ENCODE data around the gene OR2V1. TPM values are rescaled to one million over a fixed set of nuclear protein-coding genes. Genes with fewer than 3 reads are reported as not detected.

The OR2V1 gene
- total and polyA plus RNA-seq, 2 experiments from 2014 or later: not detected

DNA sequence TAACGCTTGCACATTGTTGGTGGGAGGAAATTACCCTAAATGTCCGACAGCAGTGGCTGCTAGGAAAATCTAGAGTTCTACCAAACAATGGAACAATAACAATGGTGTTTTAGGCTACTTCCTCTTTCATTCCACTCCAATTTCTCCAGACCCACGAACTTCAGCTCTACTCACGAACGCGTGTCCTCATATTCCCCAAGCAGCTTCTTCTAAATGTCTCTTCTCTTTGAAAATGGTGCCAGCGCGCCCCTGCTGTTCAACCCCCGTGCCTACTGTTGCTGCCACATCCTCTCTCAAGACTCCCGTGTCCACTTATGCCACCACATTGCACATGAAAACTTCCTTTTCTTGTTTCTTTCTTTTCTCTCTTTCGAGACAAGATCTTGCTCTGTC lies 42.1 kb upstream of the OR2V1 start:
- H3K79me2 ChIP-seq (replicated peaks; ENCODE audit: insufficient read depth): no peaks in the 10 kb centered on the region
- no peaks in the 10 kb centered on the region for H3K36me3 ChIP-seq (ENCODE audit: insufficient read depth)
- peak overlapping the region; percentile 89 for H3K4me2 ChIP-seq
- ATAC-seq: no peak
- peak overlapping the region; percentile 75 for H3K4me3 ChIP-seq
- no peak overlapping the region for H3K27ac ChIP-seq (ENCODE audit: low read depth)
- peaks cover 14% of the 10 kb centered on the region; the same call in 2 of the 3 replicates for H3K9me3 Mint-ChIP-seq
- peak overlapping the region; percentile 26 for H3K27ac Mint-ChIP-seq
- peaks cover 3% of the 10 kb centered on the region; the same call in 1 of the 2 replicates for H3F3A ChIP-seq (replicated peaks; ENCODE audit: low read depth)
- H4K20me1 ChIP-seq (replicated peaks; ENCODE audit: insufficient read depth): no peaks in the 10 kb centered on the region
- peaks cover 4% of the 10 kb centered on the region for H3K4me1 ChIP-seq (ENCODE audit: insufficient read depth)
- peaks cover 21% of the 10 kb centered on the region for H3K4me1 Mint-ChIP-seq
- H3K9me2 ChIP-seq (ENCODE audit: insufficient read depth): no peaks in the 10 kb centered on the region
- peak overlapping the region; percentile 97 for H2AFZ ChIP-seq
- no peak for DNase-seq (ENCODE audit: low spot score)
- peaks cover 34% of the 10 kb centered on the region for H3K27me3 ChIP-seq (ENCODE audit: insufficient read depth)
- H3K27me3 Mint-ChIP-seq (ENCODE audit: insufficient read depth, low read depth, poor library complexity): peaks cover 61% of the 10 kb centered on the region
- no peaks in the 10 kb centered on the region; the same call in 2 of the 3 replicates for H3K36me3 Mint-ChIP-seq (ENCODE audit: low read depth)
- no peak for TF ChIP-seq EZH2phosphoT487 (IDR thresholded peaks at IDR 0.05; ENCODE audit: unreplicated experiment)
- TF ChIP-seq JUNB (IDR thresholded peaks at IDR 0.05; ENCODE audit: unreplicated experiment): no peak
- TF ChIP-seq CTCF (conservative IDR thresholded peaks at IDR 0.05; ENCODE audit: low read depth in 2 of 2): peak; percentile 3 to 18; a peak in 1 of 4 replicates
- no peak for TF ChIP-seq ZNF114 (CRISPR knock-in tag; IDR thresholded peaks at IDR 0.05)
- no peak for TF ChIP-seq STAT1 (IDR thresholded peaks at IDR 0.05; ENCODE audit: unreplicated experiment)
- peak overlapping the region; percentile 86 for H3K4me3 Mint-ChIP-seq

DNA sequence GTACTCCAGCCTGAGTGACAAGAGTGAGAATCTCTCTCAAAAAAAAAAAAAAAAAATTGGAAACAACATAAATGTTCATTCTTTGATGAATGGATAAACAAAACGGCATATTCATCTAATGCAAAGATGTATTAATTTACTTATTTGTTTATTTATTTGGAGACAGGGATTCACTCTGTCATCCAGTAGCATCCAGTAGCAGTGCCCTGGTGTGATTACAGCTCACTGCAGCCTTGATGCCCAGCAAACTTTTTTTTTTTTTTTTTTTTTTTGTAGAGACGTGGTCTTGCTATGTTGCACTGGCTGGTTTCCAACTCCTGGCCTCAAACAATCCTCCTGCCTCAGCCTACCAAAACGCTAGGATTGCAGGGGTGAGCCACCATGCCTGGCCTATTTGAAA lies 40.8 kb upstream of the OR2V1 start:
- DNase-seq (ENCODE audit: low spot score) (no peak), ATAC-seq (no peak)
- Histone ChIP-seq H3K4me3 (no peak overlapping the region), H3K79me2 (replicated peaks; ENCODE audit: insufficient read depth) (no peaks in the 10 kb centered on the region), H3K36me3 (ENCODE audit: insufficient read depth) (no peaks in the 10 kb centered on the region), H2AFZ (no peak overlapping the region), H3K27me3 (ENCODE audit: insufficient read depth) (peaks cover 34% of the 10 kb centered on the region), H3K9me2 (ENCODE audit: insufficient read depth) (no peaks in the 10 kb centered on the region), H3K4me1 (ENCODE audit: insufficient read depth) (peaks cover 4% of the 10 kb centered on the region), H3K27ac (ENCODE audit: low read depth) (no peak overlapping the region), H3K4me2 (no peak overlapping the region), H4K20me1 (replicated peaks; ENCODE audit: insufficient read depth) (no peaks in the 10 kb centered on the region), H3F3A (replicated peaks; ENCODE audit: low read depth) (peaks cover 3% of the 10 kb centered on the region; the same call in 1 of the 2 replicates)
- Mint-ChIP-seq H3K27me3 (ENCODE audit: insufficient read depth, low read depth, poor library complexity) (peaks cover 57% of the 10 kb centered on the region), H3K4me1 (peaks cover 24% of the 10 kb centered on the region), H3K9me3 (peaks cover 14% of the 10 kb centered on the region; the same call in 2 of the 3 replicates), H3K27ac (no peak overlapping the region), H3K36me3 (ENCODE audit: low read depth) (no peaks in the 10 kb centered on the region; the same call in 2 of the 3 replicates), H3K4me3 (0 out of 3 replicates have a peak overlapping the region, but pooled peaks have one; percentile 86)
- TF ChIP-seq POLR2AphosphoS5 (IDR thresholded peaks at IDR 0.05; ENCODE audit: low read depth) (no peak), ZNF462 (CRISPR knock-in tag; IDR thresholded peaks at IDR 0.05) (no peak), ETS1 (IDR thresholded peaks at IDR 0.05) (no peak), NANOG (IDR thresholded peaks at IDR 0.05; ENCODE audit: borderline replicate concordance) (no peak), CREB1 (CRISPR knock-in tag; IDR thresholded peaks at IDR 0.05; ENCODE audit: low read depth) (no peak), EZH2 (IDR thresholded peaks at IDR 0.05; ENCODE audit: low read depth, unreplicated experiment) (no peak), CTCF (conservative IDR thresholded peaks at IDR 0.05; ENCODE audit: low read depth in 2 of 2) (no peak)
